22Rv1 (cell line): ENCODE measurements around the gene PJA1.

Source experiments
- CTCF ChIP-seq: fragments of 450-650 bp; IDR thresholded peaks from 2 replicates; pipeline ENCODE4 v1.5.1; 2017; ENCODE audit warnings: mild to moderate bottlenecking
- ZFX ChIP-seq: fragments of 450-650 bp; IDR thresholded peaks from 2 replicates; pipeline ENCODE4 v1.6.1; 2017; ENCODE audit warnings: antibody characterized with exemption, borderline replicate concordance

- TF ChIP-seq CTCF (no peak), ZFX (no peak)
Measured at GRCh38 chrX:69203638-69204037, 38.4 kb upstream of the PJA1 start.
